ENCODE data around the gene FEM1B. TPM values are rescaled to one million over a fixed set of nuclear protein-coding genes. Genes with fewer than 3 reads are reported as not detected.

Gene FEM1B
- total and polyA plus RNA-seq, 2 of the 8 experiments (the other 6 are each of a cell fraction or from before 2014, with no cell fraction given): 36.1 to 83.8 TPM

- TF ChIP-seq CREB1 (IDR thresholded peaks at IDR 0.05) (peak; percentile 33; the same call in 1 of the 2 replicates), RBBP5 (IDR thresholded peaks at IDR 0.05; ENCODE audit: borderline replicate concordance, low read depth, low read length) (peak; percentile 71; the same call in 1 of the 2 replicates), TCF12 (IDR thresholded peaks at IDR 0.05; ENCODE audit: low read depth, low read length) (0 out of 2 replicates have a peak, but pooled peaks have one; percentile 28), GTF2F1 (IDR thresholded peaks at IDR 0.05; ENCODE audit: borderline replicate concordance, low read depth, low read length) (0 out of 2 replicates have a peak, but pooled peaks have one; percentile 22), NANOG (IDR thresholded peaks at IDR 0.05; ENCODE audit: insufficient read depth, low read depth, low read length, poor library complexity, severe bottlenecking) (peak; percentile 42), MAX (IDR thresholded peaks at IDR 0.05) (peak; percentile 97)
Measured at GRCh38 chr15:68256675-68257450, 20.7 kb upstream of the FEM1B start (continued).

Measured in H1 (cell line).